HepG2 (cell line): ENCODE results near the gene ALDH3B1. TPM values are rescaled to one million over a fixed set of nuclear protein-coding genes. Genes with fewer than 3 reads are reported as not detected.

Experiments
- FOXP1 ChIP-seq, 2 experiments: fragments of 450-650 bp in 1 of 2; IDR thresholded peaks; 2 replicates each; pipeline ENCODE4 v1.6.1; 2017 to 2018; ENCODE audit warnings: antibody characterized with exemption in 1 of 2
- GATAD2A ChIP-seq: IDR thresholded peaks from 2 replicates; pipeline ENCODE4 v1.6.1; 2016
- SNAPC5 ChIP-seq: sonication (generic); formaldehyde crosslinking; IDR thresholded peaks from 2 replicates; pipeline ENCODE4 v1.8.1; 2023; ENCODE audit warnings: mild to moderate bottlenecking, missing genetic modification reagents, borderline replicate concordance
- SP4 ChIP-seq: sonication (generic); formaldehyde crosslinking; IDR thresholded peaks from 2 replicates; pipeline ENCODE4 v1.8.1; 2023; ENCODE audit warnings: mild to moderate bottlenecking, missing genetic modification reagents
- TEAD2 ChIP-seq: sonication (generic); formaldehyde crosslinking; IDR thresholded peaks from 2 replicates; pipeline ENCODE4 v1.9.0; 2021; ENCODE audit warnings: missing genetic modification reagents
- YEATS2 ChIP-seq: sonication (generic); formaldehyde crosslinking; IDR thresholded peaks from 2 replicates; pipeline ENCODE4 v1.4.0; 2020; ENCODE audit warnings: missing genetic modification reagents, borderline replicate concordance
- ZGPAT ChIP-seq: IDR thresholded peaks from 2 replicates; pipeline ENCODE4 v1.6.1; 2016; ENCODE audit warnings: mild to moderate bottlenecking
- ZNF142 ChIP-seq: sonication (generic); formaldehyde crosslinking; IDR thresholded peaks from 2 replicates; pipeline ENCODE4 v1.4.0; 2020; ENCODE audit warnings: missing genetic modification reagents
- ZNF30 ChIP-seq: sonication (generic); formaldehyde crosslinking; IDR thresholded peaks from 2 replicates; pipeline ENCODE4 v1.5.0; 2020; ENCODE audit warnings: mild to moderate bottlenecking, missing genetic modification reagents
- ZNF331 ChIP-seq: sonication (generic); formaldehyde crosslinking; IDR thresholded peaks from 2 replicates; pipeline ENCODE4 v1.4.0; 2020; ENCODE audit warnings: missing genetic modification reagents
- ZNF451 ChIP-seq: sonication (generic); formaldehyde crosslinking; IDR thresholded peaks from 2 replicates; pipeline ENCODE4 v1.5.0; 2020; ENCODE audit warnings: mild to moderate bottlenecking, missing genetic modification reagents
- ZNF878 ChIP-seq: sonication (generic); formaldehyde crosslinking; IDR thresholded peaks from 2 replicates; pipeline ENCODE4 v1.8.1; 2023; ENCODE audit warnings: mild to moderate bottlenecking, missing genetic modification reagents, moderate library complexity
- polyA plus RNA-seq, 8 experiments: library from polyadenylated mRNA; depleted of rRNA in 3 of 8; stranded (reverse) in 7 of 8; unstranded in 1 of 8; fragments of >200 nt; fragmentation: Illumina TruSeq in 4 of 8; extraction: Trizol in 4 of 8; gene quantifications; 2 replicates each; pipeline versions ENCODE4 v1.2.1 to v1.2.3, GENCODE V29; 2011 to 2016; ENCODE audit warnings: low read depth in 4 of 8, missing spikeins in 1 of 8, mixed read lengths in 1 of 8; ENCODE audit not compliant: insufficient read depth in 1 of 8
- total RNA-seq, 5 experiments: library from RNA; depleted of rRNA; stranded (reverse); fragments of >200 nt; fragmentation: Illumina TruSeq; extraction: Trizol; gene quantifications; 2 replicates each; pipeline ENCODE4 v1.2.3, GENCODE V29; 2016; ENCODE audit warnings: low read depth in 1 of 5
- TF ChIP-seq, protein P1 (sequence below): sonication (generic); formaldehyde crosslinking; IDR thresholded peaks from 2 replicates; pipeline ENCODE4 v1.4.0; 2020; ENCODE audit warnings: missing genetic modification reagents
- TF ChIP-seq, protein P2 (sequence below): sonication (generic); formaldehyde crosslinking; IDR thresholded peaks from 2 replicates; pipeline ENCODE4 v1.5.0; 2020; ENCODE audit warnings: mild to moderate bottlenecking, missing genetic modification reagents
- TF ChIP-seq, protein P3 (sequence below): sonication (generic); formaldehyde crosslinking; conservative IDR thresholded peaks from 2 replicates; pipeline ENCODE4 v1.8.0; 2022; ENCODE audit warnings: low read depth, missing genetic modification reagents
- TF ChIP-seq, protein P4 (sequence below): IDR thresholded peaks from 2 replicates; pipeline ENCODE4 v1.6.1; 2016

The ALDH3B1 gene
- total and polyA plus RNA-seq, 2 of the 13 experiments (the other 11 are each of a cell fraction or from before 2014, with no cell fraction given) = 4.0 to 6.7 TPM

- no peak for TF ChIP-seq ZNF142 (CRISPR knock-in tag)
- TF ChIP-seq ZNF331 (CRISPR knock-in tag) = no peak
- TF ChIP-seq TEAD2 (CRISPR knock-in tag) = no peak
- TF ChIP-seq ZNF30 (CRISPR knock-in tag) = no peak
- peak; percentile 88 for TF ChIP-seq SP4
- no peak for TF ChIP-seq ZNF878 (CRISPR knock-in tag)
- no peak for TF ChIP-seq SNAPC5
- TF ChIP-seq ZNF451 = no peak
- TF ChIP-seq, protein P1, sequence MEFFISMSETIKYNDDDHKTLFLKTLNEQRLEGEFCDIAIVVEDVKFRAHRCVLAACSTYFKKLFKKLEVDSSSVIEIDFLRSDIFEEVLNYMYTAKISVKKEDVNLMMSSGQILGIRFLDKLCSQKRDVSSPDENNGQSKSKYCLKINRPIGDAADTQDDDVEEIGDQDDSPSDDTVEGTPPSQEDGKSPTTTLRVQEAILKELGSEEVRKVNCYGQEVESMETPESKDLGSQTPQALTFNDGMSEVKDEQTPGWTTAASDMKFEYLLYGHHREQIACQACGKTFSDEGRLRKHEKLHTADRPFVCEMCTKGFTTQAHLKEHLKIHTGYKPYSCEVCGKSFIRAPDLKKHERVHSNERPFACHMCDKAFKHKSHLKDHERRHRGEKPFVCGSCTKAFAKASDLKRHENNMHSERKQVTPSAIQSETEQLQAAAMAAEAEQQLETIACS (CRISPR knock-in tag) = peak; percentile 94
- peak; percentile 39; the same call in 1 of the 2 replicates for TF ChIP-seq ZGPAT (CRISPR knock-in tag)
- TF ChIP-seq, protein P2, sequence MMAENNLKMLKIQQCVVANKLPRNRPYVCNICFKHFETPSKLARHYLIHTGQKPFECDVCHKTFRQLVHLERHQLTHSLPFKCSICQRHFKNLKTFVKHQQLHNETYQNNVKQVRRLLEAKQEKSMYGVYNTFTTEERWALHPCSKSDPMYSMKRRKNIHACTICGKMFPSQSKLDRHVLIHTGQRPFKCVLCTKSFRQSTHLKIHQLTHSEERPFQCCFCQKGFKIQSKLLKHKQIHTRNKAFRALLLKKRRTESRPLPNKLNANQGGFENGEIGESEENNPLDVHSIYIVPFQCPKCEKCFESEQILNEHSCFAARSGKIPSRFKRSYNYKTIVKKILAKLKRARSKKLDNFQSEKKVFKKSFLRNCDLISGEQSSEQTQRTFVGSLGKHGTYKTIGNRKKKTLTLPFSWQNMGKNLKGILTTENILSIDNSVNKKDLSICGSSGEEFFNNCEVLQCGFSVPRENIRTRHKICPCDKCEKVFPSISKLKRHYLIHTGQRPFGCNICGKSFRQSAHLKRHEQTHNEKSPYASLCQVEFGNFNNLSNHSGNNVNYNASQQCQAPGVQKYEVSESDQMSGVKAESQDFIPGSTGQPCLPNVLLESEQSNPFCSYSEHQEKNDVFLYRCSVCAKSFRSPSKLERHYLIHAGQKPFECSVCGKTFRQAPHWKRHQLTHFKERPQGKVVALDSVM = no peak
- no peak for TF ChIP-seq GATAD2A
- no peak for TF ChIP-seq FOXP1 (IDR thresholded peaks at IDR 0.05)
- TF ChIP-seq FOXP1 (CRISPR knock-in tag; IDR thresholded peaks at IDR 0.05) = no peak
- TF ChIP-seq, protein P3, sequence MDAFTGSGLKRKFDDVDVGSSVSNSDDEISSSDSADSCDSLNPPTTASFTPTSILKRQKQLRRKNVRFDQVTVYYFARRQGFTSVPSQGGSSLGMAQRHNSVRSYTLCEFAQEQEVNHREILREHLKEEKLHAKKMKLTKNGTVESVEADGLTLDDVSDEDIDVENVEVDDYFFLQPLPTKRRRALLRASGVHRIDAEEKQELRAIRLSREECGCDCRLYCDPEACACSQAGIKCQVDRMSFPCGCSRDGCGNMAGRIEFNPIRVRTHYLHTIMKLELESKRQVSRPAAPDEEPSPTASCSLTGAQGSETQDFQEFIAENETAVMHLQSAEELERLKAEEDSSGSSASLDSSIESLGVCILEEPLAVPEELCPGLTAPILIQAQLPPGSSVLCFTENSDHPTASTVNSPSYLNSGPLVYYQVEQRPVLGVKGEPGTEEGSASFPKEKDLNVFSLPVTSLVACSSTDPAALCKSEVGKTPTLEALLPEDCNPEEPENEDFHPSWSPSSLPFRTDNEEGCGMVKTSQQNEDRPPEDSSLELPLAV = no peak
- TF ChIP-seq, protein P4, sequence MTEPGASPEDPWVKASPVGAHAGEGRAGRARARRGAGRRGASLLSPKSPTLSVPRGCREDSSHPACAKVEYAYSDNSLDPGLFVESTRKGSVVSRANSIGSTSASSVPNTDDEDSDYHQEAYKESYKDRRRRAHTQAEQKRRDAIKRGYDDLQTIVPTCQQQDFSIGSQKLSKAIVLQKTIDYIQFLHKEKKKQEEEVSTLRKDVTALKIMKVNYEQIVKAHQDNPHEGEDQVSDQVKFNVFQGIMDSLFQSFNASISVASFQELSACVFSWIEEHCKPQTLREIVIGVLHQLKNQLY (CRISPR knock-in tag) = no peak
- TF ChIP-seq YEATS2 (CRISPR knock-in tag) = no peak
These were observed 6.1 kb upstream of the ALDH3B1 start, which contains the start of gene UNC93B1 (continued) for GRCh38 chr11:68003846-68004550.
